Mucosa of rectum (tissue), 2 donors: ENCODE measurements around the gene C4orf50.

Source experiments
- H3K27ac ChIP-seq, 2 donors: one replicate each; pipeline ENCODE4 v1.7.0; 2013; ENCODE audit warnings: inconsistent platforms in 2 of 2, low read depth in 2 of 2, low read length in 2 of 2
- H3K27me3 ChIP-seq, 2 donors: one replicate each; pipeline ENCODE4 v1.7.0; 2013; ENCODE audit warnings: low read length in 2 of 2; ENCODE audit not compliant: control insufficient read depth in 2 of 2, insufficient read depth in 2 of 2
- H3K36me3 ChIP-seq, 2 donors: one replicate each; pipeline ENCODE4 v1.7.0; 2013; ENCODE audit warnings: low read length in 2 of 2; ENCODE audit not compliant: control insufficient read depth in 2 of 2, insufficient read depth in 2 of 2
- H3K4me1 ChIP-seq, 2 donors: one replicate each; pipeline ENCODE4 v1.7.0; 2013; ENCODE audit warnings: low read length in 2 of 2, mild to moderate bottlenecking in 1 of 2; ENCODE audit not compliant: control insufficient read depth in 2 of 2, insufficient read depth in 2 of 2
- H3K4me3 ChIP-seq, 2 donors: one replicate each; pipeline ENCODE4 v1.7.0; 2013; ENCODE audit warnings: low read length in 2 of 2
- H3K9ac ChIP-seq, 2 donors: one replicate each; pipeline ENCODE4 v1.7.0; 2013; ENCODE audit warnings: low read length in 2 of 2, low read depth in 1 of 2, mild to moderate bottlenecking in 1 of 2
- H3K9me3 ChIP-seq, 2 donors: one replicate each; pipeline ENCODE4 v1.7.0; 2013; ENCODE audit warnings: low read length in 2 of 2; ENCODE audit not compliant: control insufficient read depth in 2 of 2
- donor health status: healthy.
- donor health status: Normal muscosa, but diverticular disease.

C4orf50 gene

GRCh38 chr4:5877392-5877791 is 140.8 kb downstream of the C4orf50 start:
- Histone ChIP-seq H3K27ac (no peak overlapping the region), H3K9ac (no peak overlapping the region), H3K27me3 (no peaks in the 10 kb centered on the region), H3K36me3 (no peaks in the 10 kb centered on the region), H3K9me3 (no peaks in the 10 kb centered on the region), H3K4me1 (no peaks in the 10 kb centered on the region), H3K4me3 (no peak overlapping the region)

- Histone ChIP-seq H3K9ac (no peak overlapping the region), H3K4me1 (no peaks in the 10 kb centered on the region), H3K4me3 (no peak overlapping the region), H3K27me3 (no peaks in the 10 kb centered on the region), H3K27ac (no peak overlapping the region), H3K9me3 (no peaks in the 10 kb centered on the region), H3K36me3 (no peaks in the 10 kb centered on the region)
Observed at GRCh38 chr4:5874811-5875449, 143.3 kb downstream of the C4orf50 start.

- H3K4me3 ChIP-seq = no peak overlapping the region
- no peaks in the 10 kb centered on the region for H3K9me3 ChIP-seq
- H3K4me1 ChIP-seq = no peaks in the 10 kb centered on the region
- H3K36me3 ChIP-seq = no peaks in the 10 kb centered on the region
- H3K9ac ChIP-seq = no peak overlapping the region
- no peaks in the 10 kb centered on the region for H3K27me3 ChIP-seq
- no peak overlapping the region for H3K27ac ChIP-seq
Observed at GRCh38 chr4:5870701-5871100, 147.5 kb downstream of the C4orf50 start.

GRCh38 chr4:5869966-5870619 is 148.1 kb downstream of the C4orf50 start:
- Histone ChIP-seq H3K36me3 (no peaks in the 10 kb centered on the region), H3K4me3 (no peak overlapping the region)

GRCh38 chr4:5867866-5868265 is 150.4 kb downstream of the C4orf50 start:
- Histone ChIP-seq H3K9ac (no peak overlapping the region), H3K4me3 (no peak overlapping the region), H3K27ac (no peak overlapping the region), H3K9me3 (no peaks in the 10 kb centered on the region), H3K27me3 (no peaks in the 10 kb centered on the region), H3K36me3 (no peaks in the 10 kb centered on the region), H3K4me1 (no peaks in the 10 kb centered on the region)

More at GRCh38 chr4:5869966-5870619, 148.1 kb downstream of the C4orf50 start:
- Histone ChIP-seq H3K9me3 (no peaks in the 10 kb centered on the region), H3K9ac (no peak overlapping the region), H3K4me1 (no peaks in the 10 kb centered on the region), H3K27me3 (no peaks in the 10 kb centered on the region), H3K27ac (no peak overlapping the region)

- Histone ChIP-seq H3K4me1 (no peaks in the 10 kb centered on the region), H3K27me3 (no peaks in the 10 kb centered on the region), H3K36me3 (no peaks in the 10 kb centered on the region), H3K27ac (no peak overlapping the region), H3K9ac (no peak overlapping the region), H3K9me3 (no peaks in the 10 kb centered on the region), H3K4me3 (no peak overlapping the region)
Observed at GRCh38 chr4:5866841-5867813, 151.1 kb downstream of the C4orf50 start.

- no peak overlapping the region for H3K9ac ChIP-seq
- no peaks in the 10 kb centered on the region for H3K9me3 ChIP-seq
- H3K27ac ChIP-seq = no peak overlapping the region
- no peaks in the 10 kb centered on the region for H3K36me3 ChIP-seq
- no peaks in the 10 kb centered on the region for H3K4me1 ChIP-seq
- H3K4me3 ChIP-seq = no peak overlapping the region
- H3K27me3 ChIP-seq = no peaks in the 10 kb centered on the region
Observed at GRCh38 chr4:5865896-5866599, 152.2 kb downstream of the C4orf50 start.

DNA sequence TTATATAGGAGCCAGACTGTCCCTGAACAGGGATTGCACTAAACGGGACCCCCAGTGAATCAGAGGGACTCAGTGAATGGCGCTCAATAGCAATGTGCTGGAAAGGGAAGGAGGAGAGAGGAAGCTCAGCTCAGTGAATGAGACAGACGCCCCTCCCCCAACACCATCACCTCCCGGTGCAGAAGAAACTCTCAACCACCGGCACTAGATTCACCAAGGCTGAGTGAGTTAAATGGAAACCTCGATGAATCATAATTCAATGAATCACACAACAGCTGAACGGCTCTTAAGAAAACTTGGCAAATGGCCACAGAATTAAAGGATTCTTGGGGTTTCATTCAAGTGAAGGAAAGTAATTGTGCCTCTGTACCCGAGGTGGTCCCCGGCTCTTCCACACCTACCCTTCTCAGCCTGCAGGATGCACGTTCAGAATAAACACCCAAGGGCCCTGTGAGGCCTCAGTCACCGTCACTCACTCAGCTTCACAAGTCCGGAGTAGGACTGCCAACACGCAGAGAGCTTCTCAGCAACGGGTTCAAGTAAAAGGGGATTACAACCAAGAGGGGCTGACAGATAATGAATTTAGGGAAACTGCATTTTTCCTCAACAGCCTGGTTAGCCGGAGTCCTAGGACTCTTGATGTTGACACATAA is 154.6 kb downstream of the C4orf50 start:
- no peaks in the 10 kb centered on the region for H3K27me3 ChIP-seq
- no peaks in the 10 kb centered on the region for H3K4me1 ChIP-seq
- H3K9me3 ChIP-seq = no peaks in the 10 kb centered on the region
- H3K36me3 ChIP-seq = no peaks in the 10 kb centered on the region
- H3K27ac ChIP-seq = no peak overlapping the region
- no peak overlapping the region for H3K4me3 ChIP-seq
- H3K9ac ChIP-seq = no peak overlapping the region

GRCh38 chr4:5858020-5858769 is 160.0 kb downstream of the C4orf50 start:
- Histone ChIP-seq H3K36me3 (no peaks in the 10 kb centered on the region), H3K9ac (no peak overlapping the region), H3K27me3 (no peaks in the 10 kb centered on the region), H3K9me3 (no peaks in the 10 kb centered on the region), H3K4me3 (no peak overlapping the region), H3K4me1 (no peaks in the 10 kb centered on the region), H3K27ac (no peak overlapping the region)
